ENCODE measurements around the gene ACYP2.
"Not testable (repeated sequence)": the region's sequence is repeated elsewhere in the genome, so short reads cannot be mapped to it uniquely, and the experiment has no call there.

ACYP2 gene

DNA sequence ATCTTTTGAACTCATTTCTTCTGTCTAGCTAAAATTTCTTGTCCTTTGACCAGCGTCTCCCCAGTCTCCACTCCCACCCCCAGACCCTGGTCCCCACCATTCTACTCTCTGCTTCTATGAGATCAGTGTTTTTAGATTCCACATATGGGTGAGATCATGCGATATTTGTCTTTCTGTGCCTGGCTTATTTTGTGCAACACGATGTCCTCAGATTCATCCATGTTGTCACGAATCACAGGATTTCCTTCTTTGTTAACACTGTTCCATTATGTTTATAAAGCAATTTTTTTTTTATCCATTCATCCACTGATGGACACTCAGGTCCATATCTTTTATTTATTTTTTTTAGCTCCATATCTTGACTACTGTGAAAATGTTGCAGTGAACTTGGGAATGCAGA is 16.0 kb upstream of the ACYP2 start:
- DNase-seq (ENCODE audit: low read depth), result no peak

DNA sequence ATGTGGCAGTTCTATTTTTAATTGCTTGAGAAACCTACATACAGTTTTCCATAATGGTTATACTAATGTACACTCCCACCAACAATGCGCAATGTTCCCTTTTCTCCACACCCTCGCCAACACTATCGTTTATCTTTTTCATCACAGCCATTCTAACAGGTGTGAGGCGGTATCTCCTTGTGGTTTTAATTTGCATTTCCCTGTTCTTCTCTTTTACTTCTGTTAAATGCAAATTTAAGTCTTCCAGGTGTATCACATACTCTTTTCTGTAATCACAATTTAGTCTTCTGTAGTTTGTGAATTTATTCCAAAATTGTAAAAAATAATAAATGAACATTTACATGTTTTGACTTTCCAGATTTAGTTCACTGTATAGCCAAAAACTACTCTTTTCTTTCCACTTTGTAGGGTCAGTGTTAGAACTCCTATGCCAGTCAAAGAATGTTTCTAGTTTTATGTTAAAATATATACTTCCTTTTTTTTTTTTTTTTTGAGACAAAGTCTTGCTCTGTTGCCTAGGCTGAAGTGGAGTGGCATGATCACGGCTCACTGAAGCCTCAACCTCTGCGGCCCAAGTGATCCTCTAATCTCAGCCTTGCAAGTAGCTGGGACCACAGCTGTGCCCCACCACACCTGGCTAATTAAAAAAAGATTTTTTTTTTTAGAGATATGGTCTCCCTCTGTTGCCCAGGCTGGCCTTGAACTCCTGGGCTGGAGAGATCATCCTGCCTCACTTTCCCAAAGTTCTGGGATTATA is 15.4 kb upstream of the ACYP2 start:
- no peak for DNase-seq (ENCODE audit: low read depth)

DNA sequence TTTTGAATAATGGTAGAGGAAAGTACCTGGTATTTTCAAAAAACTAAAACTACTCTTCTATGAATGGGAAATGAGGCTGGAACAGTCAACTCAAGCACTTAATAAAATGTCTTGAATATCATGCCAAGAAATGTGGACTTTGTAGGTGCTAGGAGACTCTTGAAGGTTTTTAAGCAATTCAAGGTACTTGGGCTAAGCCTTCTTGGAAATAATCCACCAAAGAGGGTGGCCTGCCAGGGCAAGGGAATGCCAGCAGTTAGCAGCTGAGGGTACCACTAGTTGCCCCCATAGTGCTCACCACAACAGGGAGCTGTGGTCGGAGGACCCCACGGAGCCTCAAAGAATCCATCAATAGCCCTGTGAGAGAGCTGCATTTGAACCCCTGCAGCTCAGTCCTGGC is 14.6 kb upstream of the ACYP2 start:
- DNase-seq (ENCODE audit: low read depth), result no peak

DNA sequence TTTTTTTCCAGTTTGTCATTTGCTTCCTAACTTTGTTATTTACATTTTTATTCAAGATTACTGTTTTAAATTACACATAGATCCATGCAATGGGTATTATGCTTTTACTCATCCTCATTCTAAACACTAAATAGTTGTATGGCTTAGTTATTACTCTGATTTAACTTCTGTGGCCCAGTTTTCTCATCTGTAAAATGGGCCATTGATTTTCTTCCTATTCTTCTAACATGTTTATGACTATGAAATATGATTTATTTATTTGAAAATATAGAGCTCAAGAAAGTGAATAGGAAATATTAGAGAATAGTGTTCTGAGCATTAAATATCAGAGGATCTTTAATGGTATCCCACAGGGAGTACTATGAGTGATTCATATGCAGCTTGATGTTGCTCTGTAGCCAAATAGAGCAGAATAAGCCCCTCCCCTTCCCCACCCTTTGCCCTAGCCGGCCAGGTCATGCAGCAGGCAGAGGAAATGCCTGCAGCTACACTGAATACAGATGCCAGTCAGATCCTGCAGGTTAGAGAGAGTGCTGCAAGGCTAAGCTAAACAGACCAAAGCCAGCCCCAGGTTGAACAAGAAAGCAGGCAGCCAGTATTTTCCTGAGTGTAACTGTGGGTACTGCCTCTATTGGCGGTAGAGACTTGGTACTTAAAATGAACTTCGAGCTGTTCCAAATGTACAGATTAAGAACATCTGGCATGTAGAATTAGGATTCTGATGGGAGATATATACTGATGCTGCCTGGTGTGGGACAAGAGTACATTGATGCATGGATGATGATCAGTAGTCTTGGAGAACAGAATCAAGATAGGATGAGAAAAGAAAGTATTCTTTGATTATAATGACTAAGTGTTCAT is 11.7 kb upstream of the ACYP2 start:
- no peak for DNase-seq (ENCODE audit: low read depth)

DNA sequence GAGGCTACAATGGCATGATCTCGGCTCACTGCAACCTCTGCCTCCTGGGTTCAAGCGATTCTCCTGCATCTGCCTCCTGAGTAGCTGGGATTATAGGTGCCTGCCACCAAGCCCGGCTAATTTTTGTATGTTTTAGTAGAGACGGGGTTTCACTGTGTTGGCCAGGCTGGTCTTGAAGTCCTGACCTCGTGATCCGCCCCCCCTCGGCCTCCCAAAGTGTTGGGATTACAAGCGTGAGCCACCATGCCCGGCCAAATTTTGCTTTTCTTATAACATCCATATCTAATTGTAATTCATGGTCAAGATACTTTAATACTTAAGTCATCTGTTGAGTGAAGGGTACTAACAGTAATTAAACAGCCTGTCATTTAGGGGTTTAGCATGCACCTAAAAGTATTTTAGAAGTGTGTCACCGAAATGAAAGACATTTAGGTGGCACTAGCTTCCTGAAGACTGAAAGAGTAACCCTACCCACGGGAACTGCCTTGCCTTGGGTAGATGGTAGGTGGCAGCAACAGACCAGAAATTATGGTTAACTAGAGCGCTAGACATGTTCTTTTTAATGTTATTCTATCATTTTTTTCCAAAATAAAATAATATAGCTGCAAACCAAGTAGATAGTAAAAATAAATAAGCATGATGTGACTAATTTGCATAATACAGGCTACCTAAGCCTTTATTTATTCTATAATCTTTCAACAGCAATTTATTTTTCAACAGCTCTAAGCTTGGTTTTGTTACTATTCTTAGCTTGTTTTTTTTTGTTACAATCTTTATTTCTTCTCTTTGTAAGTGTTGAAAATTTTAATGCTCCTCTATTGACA is 8.6 kb upstream of the ACYP2 start:
- DNase-seq (ENCODE audit: low read depth), result no peak

DNA sequence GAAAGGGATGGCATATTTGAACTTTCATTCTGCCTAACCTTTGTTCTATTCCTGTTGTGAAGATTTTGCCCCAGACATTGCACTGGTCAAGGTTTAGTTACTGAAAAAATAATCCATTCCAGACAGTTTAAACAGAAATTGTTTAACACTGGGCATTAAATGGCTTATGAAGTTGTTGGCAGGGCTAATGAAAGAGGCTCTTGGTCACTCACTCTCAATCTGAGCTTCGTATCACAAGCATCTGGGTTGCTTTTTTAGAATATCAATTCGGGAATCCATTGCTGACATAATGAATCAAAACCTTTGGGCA is 8.0 kb upstream of the ACYP2 start:
- DNase-seq (ENCODE audit: low read depth), result no peak

DNA sequence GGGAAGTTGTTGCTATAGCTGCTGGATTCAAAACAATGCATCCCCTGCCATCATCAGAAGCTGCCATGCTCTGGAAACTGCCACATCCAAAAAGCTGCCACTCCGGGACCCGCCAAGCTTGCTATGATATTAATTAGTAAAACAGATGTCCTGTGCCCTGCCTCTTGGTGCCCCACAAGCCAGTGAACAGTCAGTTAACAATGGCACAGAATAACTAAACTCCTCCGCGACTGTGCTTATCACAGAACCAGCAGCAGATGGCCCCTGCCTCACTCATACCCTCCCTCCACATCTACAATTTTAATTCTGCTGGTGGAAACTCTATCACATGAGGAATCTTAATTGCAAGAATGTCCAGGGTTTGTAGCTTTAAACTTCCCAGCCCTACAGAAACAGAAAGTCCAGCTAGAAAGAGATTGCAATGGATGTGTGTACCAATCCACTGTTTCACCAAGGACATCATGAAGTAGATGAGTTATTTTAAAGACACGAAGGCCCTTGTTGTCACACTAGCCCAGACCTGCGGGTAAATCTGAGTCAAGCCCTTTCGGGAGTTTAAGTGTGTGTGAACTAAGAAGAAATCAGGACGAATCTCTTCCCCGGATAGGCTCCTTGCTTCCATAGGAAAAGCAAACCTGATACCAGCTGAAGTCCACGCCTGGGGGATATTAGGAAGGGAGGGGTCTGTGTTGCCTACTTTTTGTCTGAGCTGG is 7.4 kb upstream of the ACYP2 start:
- DNase-seq (ENCODE audit: low read depth), result no peak

DNA sequence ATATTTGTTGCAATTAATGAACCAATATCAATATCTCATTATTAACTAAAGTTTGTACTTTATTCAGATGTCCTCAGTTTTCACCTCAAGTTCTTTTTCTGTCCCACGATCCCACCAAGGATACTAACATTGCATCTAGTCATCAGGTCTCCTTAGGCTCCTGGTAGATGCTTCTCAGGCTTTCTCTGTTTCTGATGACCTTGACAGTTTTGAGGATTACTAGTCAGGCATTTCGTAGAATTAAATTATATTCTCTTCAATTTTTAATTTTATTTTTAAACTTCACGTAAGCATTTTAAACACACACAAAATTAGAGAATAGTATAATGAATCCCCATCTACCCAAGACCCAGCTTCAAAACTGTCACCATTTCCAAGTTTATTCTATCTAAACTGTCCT is 5.6 kb upstream of the ACYP2 start:
- no peak for DNase-seq (ENCODE audit: low read depth)

DNA sequence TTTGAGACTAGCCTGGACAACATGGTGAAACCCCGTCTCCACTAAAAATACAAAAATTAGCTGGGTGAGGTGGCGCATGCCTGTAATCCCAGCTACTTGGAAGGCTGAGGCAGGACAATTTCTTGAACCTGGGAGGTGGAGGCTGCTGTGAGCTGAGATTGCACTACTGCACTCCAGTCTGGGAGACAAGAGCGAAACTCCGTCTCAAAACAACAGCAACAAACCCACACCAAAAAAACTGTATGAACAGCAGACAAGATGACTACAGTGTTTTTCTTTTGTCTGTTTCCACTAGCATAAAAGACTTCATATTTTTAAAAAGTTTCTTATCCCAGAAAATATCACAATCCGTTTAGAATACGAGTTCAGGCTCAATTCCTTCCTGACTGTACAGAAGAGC is 936 bp upstream of the ACYP2 start:
- DNase-seq (ENCODE audit: low read depth), result not testable (repeated sequence)

DNA sequence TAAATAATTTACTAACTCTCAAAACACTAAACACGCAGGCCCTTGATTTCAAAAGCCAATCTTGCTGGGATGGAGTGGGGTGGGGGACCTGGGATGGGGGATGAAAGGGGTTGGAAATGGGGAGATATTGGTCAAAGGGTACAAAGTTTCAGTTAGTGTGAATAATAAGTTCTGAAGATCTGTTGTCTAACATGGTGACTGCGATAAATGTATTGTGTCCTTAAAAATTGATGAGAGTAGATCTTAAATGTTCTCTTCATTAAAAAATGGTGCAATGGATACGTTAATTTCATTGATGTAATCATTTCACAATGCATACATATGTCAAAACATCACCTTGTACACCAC is 505 bp upstream of the ACYP2 start:
- DNase-seq (ENCODE audit: low read depth), result no peak

DNA sequence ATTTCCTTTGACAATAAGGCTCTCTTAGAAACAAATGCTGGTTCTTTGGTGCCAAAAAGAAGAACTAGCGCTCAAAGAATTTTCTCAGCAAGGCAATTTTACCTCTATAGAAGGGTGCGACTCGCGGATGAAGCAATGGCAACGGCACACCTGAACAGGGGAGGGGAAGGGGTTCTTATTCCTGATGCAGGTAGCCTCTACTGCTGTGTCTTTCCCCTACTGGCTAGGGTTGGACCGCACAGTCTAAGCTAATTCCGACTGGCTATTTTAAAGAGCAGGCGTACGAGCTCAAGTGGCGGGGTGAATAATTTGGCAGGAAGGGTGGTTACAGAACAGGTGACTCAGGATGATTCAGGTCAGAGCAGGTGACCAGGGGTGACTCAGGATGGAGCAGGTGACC is 1.2 kb downstream of the ACYP2 start:
- not testable (repeated sequence) for DNase-seq (ENCODE audit: low read depth)

DNA sequence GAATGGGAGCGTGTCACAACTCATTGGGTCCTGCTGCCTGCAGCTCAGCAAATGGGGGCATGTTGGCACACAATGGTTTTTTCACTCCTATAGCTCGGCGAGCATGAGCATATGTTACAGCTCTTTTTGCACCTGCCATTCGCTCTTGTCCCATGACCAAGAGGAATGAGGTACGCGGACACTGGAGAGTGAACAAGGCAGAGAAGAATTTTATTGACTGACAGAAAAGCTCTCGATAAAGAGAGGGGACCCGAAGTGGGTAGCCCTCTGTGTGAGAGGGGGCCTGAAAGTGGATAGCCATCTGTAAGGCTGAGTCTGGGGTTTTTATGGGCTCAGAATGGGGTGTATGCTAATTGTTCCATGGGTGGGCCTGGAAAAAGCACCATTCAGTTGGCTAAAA is 5.5 kb downstream of the ACYP2 start:
- no peak for DNase-seq (ENCODE audit: low read depth)

DNA sequence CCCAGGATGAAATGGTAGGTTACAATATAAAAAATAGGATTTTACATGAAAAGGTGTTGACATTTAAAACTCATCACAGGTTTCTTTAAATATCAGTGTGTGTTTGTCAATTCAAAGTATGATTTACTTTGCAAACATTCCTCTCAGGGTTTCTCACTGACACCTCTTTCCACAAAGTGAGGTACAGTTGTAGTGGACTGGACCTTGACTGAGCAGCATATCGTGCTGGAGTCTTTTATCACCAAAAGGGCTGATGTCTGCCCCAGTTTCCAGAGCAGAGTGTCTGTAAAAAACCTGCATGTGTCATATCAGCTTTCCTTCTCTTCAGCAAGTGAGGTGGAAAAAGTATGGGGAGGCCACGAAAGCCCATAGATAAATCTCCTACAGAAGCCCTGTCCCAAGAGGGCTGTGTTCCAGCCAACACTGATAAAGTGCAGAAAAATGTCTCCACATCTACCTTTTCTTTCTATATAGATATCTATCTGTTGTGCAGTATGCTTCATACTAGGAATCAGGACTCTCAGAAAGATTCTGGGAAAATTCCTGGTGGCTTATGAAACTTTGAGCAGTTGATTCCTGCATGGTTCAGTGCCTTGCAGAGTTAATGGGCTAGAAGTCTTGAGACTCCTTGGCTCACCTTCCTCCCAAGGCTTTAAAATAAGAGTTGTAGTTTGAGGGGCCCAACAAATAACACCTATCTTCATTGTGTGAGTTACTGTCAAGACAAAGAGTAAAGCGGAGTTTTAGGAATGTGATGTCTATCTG is 6.9 kb downstream of the ACYP2 start:
- peak; percentile 18 for DNase-seq (ENCODE audit: low read depth)

DNA sequence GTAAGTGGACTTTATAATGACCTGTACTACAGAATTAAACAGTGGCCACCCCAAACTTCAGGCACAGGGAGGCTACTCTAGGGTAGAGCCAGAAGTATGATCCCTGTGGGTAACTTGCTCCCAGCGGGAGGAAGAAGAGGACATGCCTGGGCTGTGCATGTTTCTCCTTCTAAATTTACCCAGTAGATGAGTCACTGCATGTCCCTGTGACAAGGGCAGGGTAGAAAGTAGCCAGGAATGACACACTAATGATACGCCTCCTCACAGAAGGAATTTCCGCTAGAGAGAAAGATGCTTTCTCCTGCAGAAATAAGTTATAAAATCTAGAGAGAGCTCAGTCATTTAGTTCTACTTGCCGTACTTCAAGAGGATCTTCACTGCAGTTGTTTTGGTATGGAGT is 7.5 kb downstream of the ACYP2 start:
- peak; percentile 67 for DNase-seq (ENCODE audit: low read depth)

DNA sequence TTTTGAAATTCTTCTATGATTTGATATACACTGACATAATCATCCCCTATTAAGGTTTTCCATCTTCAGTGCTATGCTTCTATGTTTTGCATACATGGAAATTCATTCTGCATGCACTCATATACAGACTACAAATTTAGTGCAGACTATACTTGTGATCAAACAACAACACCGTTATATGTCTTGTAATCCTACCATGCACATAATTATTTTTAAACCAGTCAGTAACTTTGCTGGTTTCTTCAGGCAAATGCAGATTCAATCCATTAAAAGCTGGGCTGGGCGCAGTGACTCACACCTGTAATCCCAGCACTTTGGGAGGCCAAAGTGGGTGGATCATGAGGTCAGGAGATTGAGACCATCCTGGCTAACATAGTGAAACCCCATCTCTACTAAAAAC is 11.8 kb downstream of the ACYP2 start:
- not testable (repeated sequence) for DNase-seq (ENCODE audit: low read depth)

DNA sequence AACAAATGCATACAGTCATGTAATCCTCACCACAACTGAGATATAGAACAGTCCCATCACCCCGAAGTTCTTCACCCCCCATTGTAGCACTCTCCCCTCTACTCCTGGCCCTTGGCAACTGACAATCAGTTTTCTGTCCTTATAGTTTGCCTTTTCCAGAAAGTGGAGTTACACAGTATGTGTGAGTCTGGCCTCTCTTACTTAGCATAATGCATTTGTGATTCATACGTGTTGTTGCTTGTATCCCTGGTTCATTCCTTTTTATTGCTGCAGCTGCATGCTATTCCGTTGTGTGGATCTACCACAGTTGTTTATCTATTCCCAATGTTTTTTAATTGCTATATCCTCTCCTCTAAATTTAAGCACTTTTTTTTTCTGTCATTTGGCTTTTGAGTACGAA is 17.6 kb downstream of the ACYP2 start:
- no peak for DNase-seq (ENCODE audit: low read depth)

DNA sequence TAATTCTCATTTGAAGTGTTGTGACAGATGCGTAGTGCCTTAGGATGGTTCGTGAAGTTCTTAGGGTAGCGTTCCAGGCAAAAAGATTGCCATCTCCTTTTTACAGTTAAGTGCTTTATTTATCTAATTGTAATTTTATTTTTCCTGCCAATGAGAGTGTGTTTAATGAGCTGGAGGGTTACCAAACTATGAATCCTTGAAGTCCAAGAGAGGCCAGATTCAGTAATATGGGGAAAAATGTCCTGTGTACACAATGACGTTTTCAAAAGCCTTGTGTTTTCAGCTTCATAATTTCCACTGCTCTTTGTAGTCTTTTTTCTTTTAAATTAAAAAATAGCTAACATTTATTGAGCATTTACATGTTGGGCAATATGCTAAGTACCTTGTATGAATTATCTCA is 23.8 kb downstream of the ACYP2 start:
- no peak for DNase-seq (ENCODE audit: low read depth)

DNA sequence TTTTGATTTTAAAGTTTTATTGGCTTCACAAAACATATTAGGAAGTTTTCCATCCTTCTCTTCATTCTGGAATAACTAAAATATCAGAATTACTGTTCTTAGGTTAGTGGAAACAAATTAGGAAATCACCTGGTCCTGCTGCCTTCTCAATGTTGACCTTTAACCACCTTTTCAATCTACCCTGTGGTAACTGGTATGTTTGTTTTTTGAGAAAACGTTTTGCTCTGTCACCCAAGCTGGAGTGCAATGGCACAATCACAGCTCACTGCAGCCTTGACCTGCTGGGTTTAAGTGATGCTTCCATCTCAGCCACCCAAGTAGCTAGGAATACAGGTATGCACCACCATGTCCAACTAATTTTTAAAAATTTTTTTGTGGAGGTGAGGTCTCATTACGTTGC is 28.4 kb downstream of the ACYP2 start:
- no peak for DNase-seq (ENCODE audit: low read depth)

DNA sequence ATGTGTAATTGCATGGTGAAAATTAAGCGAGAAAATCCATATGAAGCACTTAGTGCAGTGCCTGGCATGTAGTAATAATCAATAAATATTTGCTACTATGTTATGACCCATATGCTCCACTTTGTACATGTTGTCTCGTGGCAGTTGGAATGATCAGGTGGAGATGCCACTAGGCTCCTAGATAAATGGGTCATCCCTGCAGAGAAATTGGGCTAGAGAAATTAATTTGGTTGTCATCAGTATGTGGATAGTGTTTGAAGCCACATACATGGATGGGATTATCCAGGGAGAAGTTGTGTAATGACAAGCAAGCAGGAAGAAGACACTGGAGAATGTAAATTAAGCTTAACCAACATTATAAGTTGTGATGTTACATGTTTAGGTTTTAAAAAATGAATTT is 33.0 kb downstream of the ACYP2 start:
- no peak for DNase-seq (ENCODE audit: low read depth)

DNA sequence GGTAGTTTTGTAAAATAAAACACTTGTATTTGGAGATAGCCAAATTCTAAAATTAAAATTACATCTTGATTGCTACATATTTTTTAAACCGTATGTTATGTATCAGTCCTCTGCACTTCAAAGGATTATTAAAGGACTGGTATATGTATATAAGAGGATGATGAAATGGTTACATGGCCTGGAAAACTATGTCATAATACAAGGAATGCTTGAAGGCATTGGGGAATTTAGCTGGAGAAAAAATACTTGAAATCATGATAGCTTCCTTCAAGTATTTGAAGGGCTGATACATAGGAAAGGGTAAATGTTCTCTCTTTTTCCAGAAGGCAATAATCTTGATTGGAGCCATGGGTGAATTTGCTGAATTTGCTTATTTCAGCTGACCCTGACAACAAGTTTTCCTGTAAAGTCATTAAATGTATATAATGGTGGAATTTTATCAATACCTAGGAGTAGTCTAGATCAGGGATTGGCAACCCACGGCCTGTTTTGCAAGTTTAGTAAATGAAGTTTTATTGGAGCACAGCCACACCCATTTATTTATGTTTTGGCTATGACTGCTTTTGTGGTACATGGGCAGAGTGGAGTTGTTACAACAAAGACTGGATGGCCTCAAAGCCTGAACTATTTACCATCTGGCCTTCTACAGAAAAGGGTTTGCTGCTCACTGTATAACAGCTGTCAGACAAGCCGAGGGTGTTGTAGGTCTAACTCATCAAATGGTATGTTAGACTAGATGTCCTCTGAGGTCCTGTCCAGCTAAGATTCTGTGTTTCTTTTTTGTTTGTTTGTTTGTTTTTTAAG is 34.4 kb downstream of the ACYP2 start:
- no peak for DNase-seq (ENCODE audit: low read depth)

DNA sequence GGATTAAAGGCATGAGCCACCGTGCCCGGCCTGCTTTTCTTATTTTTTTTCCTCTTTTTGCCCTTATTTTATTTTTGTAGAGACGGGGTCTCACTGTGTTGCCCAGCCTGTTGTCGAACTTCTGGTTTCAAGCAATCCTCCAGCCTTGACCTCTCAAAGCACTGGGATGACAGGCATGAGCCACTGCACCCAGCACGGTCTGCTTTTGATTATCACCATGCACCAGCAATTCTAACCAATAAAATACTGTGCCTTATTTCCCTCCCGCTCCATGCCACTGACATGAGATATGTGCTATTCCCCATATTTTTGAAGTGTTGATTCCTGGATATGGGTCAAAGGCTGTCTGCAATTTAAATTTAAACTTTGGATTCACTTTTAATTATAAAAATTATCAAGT is 42.9 kb downstream of the ACYP2 start:
- DNase-seq (ENCODE audit: low read depth), result no peak
